ENCODE measurements around the gene BLOC1S2. TPM values are rescaled to one million over a fixed set of nuclear protein-coding genes. Genes with fewer than 3 reads are reported as not detected.
A peak's percentile ranks its signal among the peaks of the same experiment; 100 is the strongest.
"Not testable (repeated sequence)": the region's sequence is repeated elsewhere in the genome, so short reads cannot be mapped to it uniquely, and the experiment has no call there.

Gene BLOC1S2
- polyA plus RNA-seq (2013, experiment 1 of 2; ENCODE audit: insufficient read length) = 33.7 TPM
- 33.8 TPM for polyA plus RNA-seq (2013, experiment 2 of 2; ENCODE audit: insufficient read length)

DNA sequence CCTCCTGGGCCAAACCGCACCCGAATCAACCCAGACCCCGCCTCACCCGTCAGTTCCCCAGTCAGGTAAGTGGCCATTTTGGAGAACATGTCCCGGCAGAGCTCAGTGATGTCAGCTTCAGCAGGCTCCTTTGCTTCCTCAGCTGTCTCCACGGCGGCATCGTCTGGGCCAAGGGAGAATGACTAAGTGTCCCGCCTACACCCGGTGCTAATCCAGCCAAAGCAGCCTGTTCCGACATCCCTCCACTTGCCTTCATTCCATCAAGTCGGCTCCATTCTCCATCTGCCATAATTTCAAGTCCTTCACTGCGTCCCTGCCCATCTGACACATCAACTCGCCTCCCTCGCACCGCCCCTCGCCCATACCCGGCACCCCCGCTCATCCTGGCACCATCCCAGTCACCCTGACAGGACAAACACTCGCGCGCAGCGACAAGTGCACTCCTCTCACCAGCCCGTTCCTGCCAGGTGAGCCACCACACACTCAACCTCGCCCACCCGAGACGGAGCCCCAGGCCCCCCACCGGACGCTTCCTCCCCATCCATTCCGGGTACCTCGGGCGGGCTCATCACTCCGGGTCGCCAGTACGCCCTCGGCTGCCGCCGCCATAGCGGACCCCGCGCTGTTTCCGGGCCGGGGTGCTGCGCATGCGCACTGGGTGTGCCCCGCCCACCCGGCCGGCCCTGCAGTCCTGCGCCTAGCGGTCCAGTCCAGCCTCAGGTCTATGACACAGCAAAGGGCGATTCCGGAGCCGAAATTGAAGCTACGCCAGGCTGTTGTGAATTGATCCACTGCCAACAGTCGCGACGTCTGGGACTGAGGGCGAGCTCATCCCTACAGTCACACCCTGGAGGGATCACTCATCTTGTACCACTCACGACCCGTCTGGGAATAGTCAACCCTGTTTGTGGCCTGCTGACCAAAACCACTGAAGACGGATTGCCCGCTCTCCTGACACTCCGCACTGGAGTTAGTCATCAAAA lies at the start of gene BLOC1S2:
TSS of gene BLOC1S2 (minus strand) at position 630 of the 983 bp plus-strand sequence. CDS start at position 609, 21 bp downstream.
- peak; percentile 86 for DNase-seq

DNA sequence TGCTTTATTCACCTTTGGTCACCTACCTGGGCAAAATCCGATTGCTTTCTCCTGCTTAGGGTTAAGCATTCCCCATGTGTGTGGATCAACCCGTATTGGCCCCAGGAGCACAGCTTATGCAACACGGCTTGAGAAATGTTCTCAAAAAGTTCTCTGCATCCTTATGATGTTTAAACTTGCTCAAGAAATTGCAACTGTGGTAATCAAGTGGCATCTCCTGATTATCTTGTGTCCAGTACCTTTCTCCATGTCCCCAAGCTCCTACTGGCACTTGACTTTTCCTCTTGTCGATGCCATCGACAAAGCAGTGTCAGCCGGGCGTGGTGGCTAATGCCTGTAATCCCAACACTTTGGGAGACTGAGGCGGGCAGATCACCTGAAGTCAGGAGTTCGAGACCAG lies 48.3 kb upstream of the BLOC1S2 start:
- DNase-seq = no peak

DNA sequence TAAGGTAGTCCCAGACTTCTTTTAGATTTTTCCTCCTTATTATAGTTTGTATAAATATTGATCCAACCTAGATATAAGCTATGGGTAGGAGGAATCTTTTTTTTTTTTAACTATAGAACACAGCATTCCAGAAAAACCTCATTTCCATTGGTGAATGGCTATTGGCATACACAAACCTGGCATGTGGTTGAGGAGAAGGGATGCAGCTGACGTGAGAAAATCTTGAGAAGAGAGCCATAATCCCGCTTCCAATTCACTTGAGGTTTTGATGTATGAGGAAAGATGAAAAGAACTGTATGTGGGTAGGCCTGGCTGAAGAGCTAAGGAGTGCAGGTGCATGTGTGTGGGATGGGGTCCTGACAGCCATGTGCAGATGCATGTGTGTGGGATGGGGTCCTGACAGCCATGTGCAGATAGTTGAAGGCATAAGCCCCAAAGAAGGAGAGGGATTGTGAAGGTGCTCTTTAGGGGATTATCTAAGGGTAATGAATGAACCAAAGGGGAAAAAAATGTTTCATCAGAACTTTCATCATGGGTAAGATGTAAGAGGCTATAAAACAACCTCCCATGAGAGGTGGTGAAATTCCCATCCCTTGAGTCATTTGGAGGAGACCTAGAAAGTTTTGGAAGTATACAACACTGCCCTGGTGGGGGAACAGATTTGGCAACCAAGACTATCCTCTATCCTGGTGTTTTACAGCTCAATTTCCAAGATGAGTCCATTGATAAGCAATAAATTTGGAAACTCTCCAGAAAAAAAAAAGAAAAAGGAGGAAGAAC lies 47.4 kb upstream of the BLOC1S2 start:
- DNase-seq = no peak

DNA sequence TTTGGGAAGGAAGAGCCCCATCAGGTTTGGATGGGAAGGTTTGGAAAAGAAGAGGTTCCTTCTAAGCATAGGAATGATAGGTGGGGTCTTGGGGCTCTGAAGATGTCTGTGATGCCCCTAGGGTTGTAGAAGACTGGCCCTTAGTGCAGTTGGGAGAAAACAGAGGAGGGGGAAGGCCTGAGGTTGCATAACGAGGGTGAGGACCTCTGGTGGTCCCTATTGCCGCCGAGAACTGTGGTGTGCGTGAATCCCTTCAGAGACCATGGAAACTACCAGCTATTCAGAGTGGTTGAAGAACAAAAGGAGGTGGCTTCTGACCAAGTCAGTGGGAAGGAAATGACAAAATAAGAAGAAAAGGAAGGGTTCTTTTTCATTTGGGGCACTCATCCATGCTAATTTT lies 46.6 kb upstream of the BLOC1S2 start:
- DNase-seq = no peak

DNA sequence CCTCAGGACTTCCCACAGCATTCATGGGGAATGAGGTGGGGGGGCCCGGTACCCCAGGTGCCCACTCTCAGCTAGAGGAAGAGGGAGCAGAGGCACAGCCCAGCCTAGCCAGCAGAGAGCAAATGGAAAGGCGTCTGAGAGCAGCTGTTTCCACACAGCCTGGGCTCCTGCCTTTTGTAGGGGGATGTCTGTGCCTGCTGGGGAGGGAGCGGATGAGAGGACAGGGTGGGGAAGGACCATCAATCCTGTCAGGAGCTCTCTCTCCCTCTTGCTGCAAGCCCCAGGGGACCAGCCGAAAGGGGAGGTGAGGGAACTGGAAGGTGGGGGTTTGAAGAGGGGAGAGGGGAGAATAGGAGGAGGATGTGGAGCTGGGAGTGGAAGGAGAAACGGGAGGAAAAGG lies 43.6 kb upstream of the BLOC1S2 start, which contains the start of gene PKD2L1:
TSS of gene PKD2L1 (minus strand) at position 150 of the 400 bp plus-strand sequence. CDS start at position 25, 125 bp downstream.
- DNase-seq = no peak

DNA sequence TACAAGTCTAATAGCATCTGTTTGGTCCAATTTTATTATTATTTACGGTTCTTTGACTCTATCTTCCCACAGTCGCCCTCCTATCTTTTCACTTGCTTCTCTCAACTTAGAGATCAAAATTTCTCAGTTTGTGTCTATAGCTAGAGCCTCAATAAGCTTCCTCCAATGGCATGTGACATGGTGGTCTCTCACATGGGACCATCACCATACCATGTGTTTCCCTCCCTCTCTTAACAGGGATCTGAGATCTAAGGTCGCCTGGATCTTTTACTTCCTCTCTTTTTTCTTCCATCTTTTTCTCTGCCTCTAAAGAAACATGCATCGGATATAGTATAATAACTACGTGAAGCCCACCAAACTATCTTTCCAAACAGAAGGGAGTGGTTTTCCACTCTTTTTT lies 41.7 kb upstream of the BLOC1S2 start:
- DNase-seq = no peak

DNA sequence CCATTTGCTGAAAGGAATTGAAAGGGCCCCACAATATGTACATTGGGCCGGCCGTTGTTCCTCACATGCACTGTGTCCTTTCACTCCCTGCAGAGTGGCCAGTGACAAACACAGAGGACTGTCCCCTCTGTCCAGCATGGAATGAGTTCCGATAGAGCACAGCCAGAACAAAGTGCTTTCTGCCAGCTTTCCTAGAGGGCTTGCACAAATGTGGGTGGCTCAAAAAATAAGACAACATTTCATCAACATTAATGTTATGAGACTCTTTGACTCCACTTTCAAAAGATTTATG lies 41.2 kb upstream of the BLOC1S2 start:
- no peak for DNase-seq

DNA sequence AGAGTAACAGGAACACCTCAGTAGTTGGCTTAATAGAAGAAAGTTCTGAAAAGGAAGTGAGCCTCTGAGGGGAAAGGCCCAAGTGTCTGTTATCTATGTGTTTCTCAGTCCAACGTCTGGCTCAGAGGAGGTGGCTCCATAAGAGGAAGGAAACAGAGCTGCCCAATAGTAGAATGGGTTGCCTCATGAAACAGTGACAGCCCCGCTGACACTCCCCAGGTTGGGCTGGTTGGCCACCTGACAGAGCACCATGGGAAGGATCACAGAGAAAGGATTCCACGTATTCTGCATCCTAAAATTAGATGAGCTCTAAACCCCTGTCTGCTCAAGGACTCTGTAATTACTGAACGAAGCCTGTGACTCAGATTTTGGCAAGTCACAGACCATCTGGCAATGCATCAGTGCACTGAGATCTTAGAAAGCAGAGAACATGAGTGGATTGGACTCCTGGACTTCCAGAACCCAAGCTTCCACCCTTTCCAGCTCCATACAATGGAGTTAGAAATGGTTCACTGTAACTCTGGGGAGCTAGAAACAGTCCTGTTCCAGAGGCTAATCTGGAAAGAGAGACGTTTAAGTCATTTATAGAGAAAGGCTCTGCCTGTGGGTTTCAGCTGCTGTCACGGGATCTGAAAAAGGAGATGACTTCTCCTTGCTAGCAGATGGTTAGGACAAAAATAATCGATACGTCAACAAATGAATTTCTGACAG lies 40.7 kb upstream of the BLOC1S2 start:
- no peak for DNase-seq

DNA sequence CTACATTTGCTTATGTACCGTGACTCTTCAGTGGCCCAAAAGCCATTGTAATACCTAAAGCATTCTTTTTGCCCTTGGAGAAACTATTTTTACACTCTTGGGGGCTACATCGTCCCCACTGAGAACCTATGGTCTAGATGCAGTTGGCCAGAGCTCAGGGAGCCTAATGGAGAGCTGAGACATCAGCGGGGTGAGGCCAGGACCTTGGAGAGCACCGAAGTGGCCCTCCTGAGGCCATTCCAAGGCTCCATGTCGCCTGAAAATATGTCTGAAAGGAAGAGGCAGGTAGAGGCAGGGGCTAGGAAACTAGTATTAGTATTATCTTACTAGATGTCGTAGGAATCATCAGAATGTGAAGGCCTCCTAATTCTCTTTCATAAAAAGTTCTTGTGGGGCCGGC lies 38.7 kb upstream of the BLOC1S2 start:
- no peak for DNase-seq

DNA sequence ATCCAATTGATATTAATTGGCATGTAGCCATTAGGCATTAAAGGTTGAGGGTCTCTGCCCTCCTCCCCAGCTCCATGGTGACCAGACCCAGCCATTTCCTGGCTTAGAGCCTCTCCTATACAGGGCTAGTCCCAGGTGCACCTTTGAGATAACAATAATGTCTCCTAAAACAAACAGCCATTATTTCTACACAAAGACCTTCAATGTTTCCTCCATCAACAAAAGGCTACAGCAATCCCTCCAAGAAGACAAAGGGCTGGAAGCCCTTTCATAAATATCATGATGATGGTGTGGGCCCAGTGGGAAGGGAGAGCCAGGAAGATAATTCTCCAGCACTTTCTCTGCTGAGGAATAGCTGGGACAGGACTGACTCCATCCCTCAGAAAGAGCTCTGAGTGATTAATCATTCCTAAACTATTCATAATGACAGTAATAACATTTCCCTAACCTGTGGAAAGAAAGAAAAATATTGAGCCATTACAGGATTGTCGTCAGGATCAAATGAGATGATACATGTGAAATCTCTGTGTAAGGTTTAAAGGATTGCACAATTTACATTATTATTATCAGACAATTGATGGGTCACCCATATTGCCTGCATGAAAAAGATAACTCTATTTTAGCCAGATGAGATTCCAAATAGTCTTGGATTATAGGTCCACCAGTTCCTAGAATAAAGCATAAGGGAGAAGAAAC lies 33.4 kb upstream of the BLOC1S2 start:
- no peak for DNase-seq

DNA sequence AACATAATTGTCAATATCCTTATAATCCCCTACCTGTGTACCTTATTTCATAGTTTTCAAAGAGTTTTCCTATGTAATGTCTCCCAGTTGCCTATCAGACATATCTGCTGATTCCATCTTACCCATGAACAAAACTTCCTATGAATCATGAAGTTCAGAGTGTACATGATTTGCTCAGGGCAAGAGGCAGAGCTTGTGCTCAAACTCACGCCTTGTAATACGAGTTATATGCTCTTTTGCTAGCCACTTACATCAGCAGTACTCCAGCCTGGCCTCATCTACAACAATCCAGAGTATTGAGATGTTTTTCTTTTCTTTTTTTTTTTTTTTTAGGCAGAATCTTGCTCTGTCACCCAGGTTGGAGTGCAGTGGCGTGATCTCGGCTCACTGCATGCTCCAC lies 31.7 kb upstream of the BLOC1S2 start:
- no peak for DNase-seq

DNA sequence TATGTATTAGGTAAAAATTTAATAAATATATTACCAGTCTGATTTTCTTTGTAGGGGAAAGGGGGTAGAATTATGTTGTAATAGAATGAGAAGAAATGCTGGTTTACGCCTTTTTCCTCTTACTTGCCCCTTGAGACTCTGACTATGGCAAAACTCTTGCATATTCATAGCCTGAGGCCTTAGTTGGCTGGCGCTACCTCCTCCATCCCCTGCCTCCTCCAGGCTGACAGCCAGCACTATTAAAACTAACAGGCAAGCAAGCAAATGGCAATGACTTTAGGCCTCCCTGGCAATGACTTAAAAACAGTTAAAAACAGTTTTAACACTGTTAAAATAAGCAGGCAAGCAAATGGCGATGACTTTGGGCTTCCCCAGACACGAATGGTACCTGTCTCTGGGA lies 29.1 kb upstream of the BLOC1S2 start:
- no peak for DNase-seq

DNA sequence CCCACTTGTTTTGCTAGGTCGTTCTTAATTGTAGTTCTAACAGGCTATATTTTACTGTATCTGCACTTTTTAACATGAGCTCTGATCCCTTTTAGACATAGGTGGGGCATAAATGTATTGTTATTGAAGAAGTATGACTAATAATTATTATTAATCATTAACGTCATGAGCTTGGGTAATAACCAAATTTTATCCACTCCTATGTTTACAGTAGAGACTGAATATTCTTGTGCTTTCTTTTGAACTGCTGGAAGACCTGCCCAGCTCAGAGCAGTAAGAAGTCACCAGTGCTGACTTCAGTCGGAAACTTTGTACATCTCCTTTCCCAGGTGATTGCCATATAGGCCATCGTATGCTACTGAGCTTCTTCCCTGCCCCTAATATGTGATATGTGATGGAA lies 24.8 kb upstream of the BLOC1S2 start:
- no peak for DNase-seq

DNA sequence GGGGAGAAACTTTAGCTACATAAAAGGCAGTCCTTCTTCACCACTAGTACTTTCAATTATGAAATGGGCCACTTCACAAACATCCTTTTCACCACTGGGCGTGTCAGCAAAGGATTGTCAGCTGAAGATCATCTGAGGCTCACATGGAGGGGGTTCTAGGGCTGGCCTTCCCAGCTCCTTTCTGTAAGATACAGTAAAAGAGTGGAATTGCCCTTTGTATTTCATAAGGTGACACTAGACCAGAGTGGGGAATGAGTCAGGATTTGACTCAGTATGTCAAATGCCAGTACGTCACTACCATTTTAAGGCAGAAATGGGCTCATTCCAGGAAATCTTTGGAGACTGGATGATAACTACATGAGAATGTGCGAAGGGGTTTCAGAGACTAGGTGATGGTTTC lies 21.2 kb upstream of the BLOC1S2 start:
- no peak for DNase-seq

DNA sequence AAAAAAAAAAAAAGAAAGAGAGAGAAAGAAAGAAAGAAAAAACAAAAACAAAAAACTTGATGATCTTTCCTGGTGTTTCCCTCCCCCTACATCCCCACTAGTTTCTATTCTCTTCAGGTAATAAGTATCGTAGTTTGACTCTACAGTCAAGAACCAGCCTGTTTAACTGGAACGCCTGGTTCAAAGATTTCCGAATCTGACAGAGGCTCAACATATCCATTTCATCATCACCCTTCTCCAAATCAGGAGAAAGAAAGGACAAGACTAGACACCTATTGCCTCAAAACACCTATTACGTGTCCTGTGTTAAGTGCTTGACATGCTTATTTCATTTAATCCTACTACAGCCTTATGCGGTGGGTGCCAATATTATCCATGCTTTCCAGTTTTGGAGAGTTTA lies 20.4 kb upstream of the BLOC1S2 start:
- DNase-seq = no peak

DNA sequence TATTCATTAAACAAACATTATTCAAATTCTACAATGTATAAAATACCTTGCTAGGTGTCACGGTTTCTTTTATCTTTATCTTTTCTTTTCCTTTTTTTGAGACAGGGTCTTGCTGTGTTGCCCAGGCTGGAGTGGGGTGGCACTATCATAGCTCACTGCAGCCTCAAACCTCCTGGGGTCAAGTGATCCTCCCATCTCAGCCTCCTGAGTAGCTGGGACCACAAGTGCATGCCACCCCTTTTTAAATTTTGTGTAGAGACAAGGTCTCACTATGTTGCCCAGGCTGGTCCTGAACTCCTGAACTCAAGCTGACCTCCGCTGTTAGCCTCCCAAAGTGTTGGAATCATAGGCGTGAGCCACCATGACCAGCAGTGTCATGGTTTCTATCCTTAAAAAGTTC lies 17.9 kb upstream of the BLOC1S2 start:
- DNase-seq = no peak

DNA sequence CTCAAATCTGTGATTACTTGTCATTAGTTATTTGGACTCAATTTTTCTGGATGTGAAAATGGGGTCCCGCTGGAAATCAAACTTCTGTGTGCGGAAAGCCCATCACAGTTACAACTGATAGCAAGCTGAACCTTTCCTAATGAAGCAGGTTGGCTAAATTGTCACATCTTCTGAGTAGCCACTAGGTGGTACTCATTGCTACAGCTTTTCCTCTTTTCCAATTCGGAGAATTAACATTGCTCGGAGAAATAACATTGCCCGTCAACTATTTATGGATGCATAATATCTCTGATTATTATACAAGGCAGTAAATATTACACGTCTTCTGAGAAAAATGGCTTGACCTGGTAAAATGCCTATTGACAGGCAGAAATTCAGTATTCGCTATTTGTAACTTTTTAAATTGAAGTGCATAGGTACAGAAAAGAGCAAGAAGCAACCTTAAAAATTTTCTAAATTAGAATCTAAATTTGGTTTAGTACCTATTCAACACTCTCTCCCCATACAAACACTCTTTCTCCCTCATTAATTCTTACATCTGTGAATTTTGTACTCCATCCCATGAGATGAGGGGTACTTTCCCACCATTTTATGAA lies 17.3 kb upstream of the BLOC1S2 start:
- DNase-seq = peak; percentile 18

DNA sequence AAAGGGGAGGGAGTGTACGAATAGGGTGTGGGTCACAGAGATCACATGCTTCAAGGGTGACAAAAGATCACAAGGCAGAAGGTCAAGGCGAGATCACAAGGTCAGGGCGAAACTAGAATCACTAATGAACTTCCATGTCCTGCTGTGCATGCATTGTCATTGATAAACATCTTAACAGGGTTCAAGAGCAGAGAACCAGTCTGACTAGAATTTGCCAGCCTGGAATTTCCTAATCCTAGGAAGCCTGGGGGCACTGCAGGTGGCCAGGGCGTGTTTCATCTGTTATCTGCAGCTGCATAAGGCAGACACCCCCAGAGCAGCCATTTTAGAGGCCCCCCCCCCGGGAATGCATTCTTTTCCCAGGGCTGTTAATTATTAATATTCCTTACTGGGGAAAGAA lies 14.6 kb upstream of the BLOC1S2 start:
- not testable (repeated sequence) for DNase-seq

DNA sequence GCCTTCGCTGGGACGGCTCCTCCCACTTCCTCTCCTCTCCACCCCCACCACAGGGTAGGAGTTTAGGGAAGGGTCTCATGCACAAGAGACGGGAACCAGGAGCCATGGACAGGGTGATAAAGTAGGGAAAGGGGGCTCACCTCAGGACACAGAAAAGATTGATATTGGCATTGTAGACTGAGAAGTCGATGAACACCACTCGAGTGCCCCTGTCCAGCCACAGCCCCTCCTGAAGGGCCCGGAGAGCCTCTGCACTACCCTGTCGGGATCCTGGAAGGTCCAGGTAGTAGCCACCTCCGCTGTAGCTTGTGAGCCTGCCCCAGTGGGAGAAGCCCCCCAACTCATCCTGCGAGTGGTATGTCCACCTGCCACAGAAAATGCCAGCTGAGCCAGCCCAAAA lies 10.8 kb upstream of the BLOC1S2 start:
- DNase-seq = no peak

DNA sequence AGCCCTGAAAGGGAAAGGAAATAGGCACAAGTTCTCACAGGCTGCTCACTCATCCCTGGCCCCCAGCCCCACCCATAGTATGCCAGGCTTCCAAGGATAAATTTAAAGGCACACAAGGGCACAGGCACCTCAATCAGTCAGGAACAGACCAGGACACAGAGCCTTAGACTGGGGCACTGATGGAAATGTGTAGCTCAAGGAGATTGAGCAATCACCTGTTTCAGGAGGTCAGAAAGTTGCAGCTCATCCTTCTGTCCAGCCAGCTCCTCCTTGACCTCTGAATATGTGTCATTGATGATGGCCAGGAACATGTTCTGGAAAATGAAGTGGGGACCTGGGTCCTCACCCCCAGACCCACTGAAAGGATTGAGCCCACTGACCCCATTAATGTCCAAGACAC lies 6.6 kb upstream of the BLOC1S2 start:
- no peak for DNase-seq

DNA sequence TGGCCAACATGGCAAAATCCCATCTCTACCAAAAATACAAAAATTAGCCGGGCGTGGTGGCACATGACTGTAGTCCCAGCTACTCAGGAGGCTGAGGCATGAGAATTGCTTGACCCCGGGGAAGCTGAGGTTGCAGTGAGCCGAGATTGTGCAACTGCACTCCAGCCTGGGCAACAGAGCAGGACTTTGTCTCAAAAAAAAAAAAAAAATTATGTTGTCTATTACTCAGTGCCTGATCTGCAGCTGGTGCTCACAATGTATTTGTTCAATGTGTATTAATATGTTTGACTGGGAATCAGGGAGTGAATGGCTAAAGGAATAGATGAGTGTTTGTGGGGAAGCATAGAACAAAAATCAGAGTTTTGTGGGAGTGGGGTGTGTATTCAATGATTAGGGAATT lies 5.8 kb upstream of the BLOC1S2 start:
- not testable (repeated sequence) for DNase-seq

DNA sequence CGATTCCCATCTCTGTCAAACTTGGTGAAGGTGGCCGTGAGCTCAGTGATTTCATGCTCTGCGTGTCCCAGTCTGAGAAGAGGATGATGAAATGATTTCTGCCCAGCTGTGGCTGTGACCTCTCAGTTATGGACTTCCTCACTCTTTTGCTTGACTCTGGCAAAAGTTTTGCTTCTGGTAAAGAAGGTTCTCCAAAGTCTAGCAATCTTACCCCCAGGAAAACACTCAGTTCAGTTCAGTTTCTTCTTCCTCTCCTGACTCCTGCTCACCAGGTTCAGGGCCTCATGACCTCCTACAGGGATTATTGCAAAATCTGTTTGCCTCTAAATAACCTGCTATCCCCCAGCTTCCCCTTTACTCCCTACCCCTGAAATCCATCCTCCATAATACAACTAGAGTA lies 4.9 kb upstream of the BLOC1S2 start:
- DNase-seq = no peak

All from fibroblast of skin of scalp (primary cell).